IPS DF 6.9 (cell line): ENCODE data around the gene DIS3L2.
"Not testable (repeated sequence)": the region's sequence is repeated elsewhere in the genome, so short reads cannot be mapped to it uniquely, and the experiment has no call there.

Experiments
- DNase-seq: peaks from one replicate; pipeline ENCODE4 v3.0.0-alpha.2; 2013; ENCODE audit warnings: low read depth, low spot score
- H3K27ac ChIP-seq: one replicate; pipeline ENCODE4 v1.5.1; 2013; ENCODE audit warnings: low read length, control low read depth
- H3K27me3 ChIP-seq: 2 replicates; pipeline ENCODE4 v1.6.1; 2013; ENCODE audit warnings: mild to moderate bottlenecking, low read length; ENCODE audit not compliant: control insufficient read depth, insufficient read depth
- H3K36me3 ChIP-seq: 2 replicates; pipeline ENCODE4 v1.6.1; 2013; ENCODE audit warnings: low read length; ENCODE audit not compliant: control insufficient read depth, insufficient read depth
- H3K4me1 ChIP-seq: 2 replicates; pipeline ENCODE4 v1.6.1; 2013; ENCODE audit warnings: low read length; ENCODE audit not compliant: control insufficient read depth, insufficient read depth
- H3K4me3 ChIP-seq: 2 replicates; pipeline ENCODE4 v1.5.1; 2013; ENCODE audit warnings: mild to moderate bottlenecking, low read length
- H3K9me3 ChIP-seq: 2 replicates; pipeline ENCODE4 v1.6.1; 2013; ENCODE audit warnings: low read length, inconsistent platforms; ENCODE audit not compliant: control insufficient read depth, insufficient read depth
- WGBS: extraction: QIAGEN DNeasy Blood & Tissue Kit; methylation state at CpG from one replicate; pipeline ENCODE4 v1.1.7; 2013; ENCODE audit warnings: mixed read lengths, missing lambda C conversion rate; ENCODE audit not compliant: insufficient read length, insufficient coverage; 5-methylcytosine and 5-hydroxymethylcytosine counted together

Gene DIS3L2

DNA sequence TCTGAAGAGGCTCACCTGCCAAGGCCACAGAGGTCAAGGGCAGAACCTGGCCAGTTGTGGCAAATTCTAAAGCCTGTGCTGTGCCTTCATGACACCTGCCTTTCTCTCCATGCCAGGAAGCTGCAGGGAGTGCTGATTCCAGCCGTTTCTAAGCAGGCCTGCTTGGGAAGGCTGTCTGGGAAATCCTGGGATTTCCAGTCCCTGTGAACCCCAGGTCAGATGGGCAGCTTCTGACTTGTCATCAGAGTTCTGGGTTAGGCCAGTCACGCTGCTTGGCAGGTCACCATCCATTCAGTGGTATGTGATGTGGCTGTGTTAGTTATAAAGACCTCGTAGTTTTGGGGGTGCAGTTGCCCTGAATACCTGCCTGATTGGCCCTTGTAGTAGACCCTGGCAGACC is 346.3 kb downstream of the DIS3L2 start:
- DNase-seq: no peak
- H3K9me3 ChIP-seq: no peaks in the 10 kb centered on the region
- no peak overlapping the region for H3K4me3 ChIP-seq
- H3K4me1 ChIP-seq: no peaks in the 10 kb centered on the region
- no peak overlapping the region for H3K27ac ChIP-seq
- H3K27me3 ChIP-seq: 0 out of 2 replicates have a peak, but pooled peaks cover 1% of the 10 kb centered on the region
- no CpG with 5 or more reads among the region's 3 CpGs for WGBS
- no peaks in the 10 kb centered on the region for H3K36me3 ChIP-seq

DNA sequence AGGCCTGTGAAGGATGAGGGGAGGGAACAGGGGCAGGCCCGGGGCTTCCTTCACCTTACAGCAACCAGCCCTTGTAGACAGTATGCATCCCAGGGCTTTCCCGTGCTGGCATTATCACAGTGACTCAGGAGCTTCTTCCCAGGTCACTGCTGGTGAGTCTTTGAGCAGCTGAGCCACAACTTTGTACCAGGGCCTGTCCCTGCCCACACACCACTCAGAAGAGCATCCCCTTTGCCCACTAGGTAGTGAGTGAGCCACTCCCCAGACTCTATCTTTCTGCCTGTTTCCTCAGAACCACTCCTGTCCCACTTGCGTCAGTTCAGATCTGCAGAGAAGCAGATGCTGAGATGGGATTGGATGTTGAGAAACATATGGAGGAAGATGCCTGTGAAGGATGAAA is 347.5 kb downstream of the DIS3L2 start:
- H3K4me1 ChIP-seq: no peaks in the 10 kb centered on the region
- H3K27me3 ChIP-seq: 0 out of 2 replicates have a peak, but pooled peaks cover 1% of the 10 kb centered on the region
- DNase-seq: no peak
- no peak overlapping the region for H3K4me3 ChIP-seq
- no peak overlapping the region for H3K27ac ChIP-seq
- WGBS: no CpG with 5 or more reads among the region's 3 CpGs
- H3K9me3 ChIP-seq: no peaks in the 10 kb centered on the region
- H3K36me3 ChIP-seq: no peaks in the 10 kb centered on the region

DNA sequence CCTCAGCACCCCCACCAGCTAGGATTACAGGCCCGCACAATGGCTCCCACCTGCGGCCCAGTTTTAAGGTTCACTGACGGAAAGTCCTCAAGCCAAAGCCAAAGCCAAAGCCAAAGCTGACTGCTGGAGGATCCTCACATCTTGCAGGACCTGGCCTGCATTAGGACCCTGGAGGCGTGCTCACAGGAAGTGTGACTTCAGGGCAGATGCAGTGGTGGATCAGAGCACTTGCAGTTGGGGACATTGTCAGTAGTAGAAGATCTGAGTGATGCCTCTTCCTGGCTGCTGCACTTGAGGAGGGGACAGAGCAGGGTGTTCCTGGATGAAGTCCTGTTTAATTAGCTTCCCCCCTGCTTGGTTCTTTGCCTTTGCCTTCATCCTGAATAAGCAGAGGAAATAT is 348.1 kb downstream of the DIS3L2 start:
- 0 out of 2 replicates have a peak, but pooled peaks cover 1% of the 10 kb centered on the region for H3K27me3 ChIP-seq
- no peak overlapping the region for H3K4me3 ChIP-seq
- no peak for DNase-seq
- no peaks in the 10 kb centered on the region for H3K4me1 ChIP-seq
- no peaks in the 10 kb centered on the region for H3K36me3 ChIP-seq
- no peaks in the 10 kb centered on the region for H3K9me3 ChIP-seq
- WGBS: no CpG with 5 or more reads among the region's 4 CpGs
- H3K27ac ChIP-seq: no peak overlapping the region

DNA sequence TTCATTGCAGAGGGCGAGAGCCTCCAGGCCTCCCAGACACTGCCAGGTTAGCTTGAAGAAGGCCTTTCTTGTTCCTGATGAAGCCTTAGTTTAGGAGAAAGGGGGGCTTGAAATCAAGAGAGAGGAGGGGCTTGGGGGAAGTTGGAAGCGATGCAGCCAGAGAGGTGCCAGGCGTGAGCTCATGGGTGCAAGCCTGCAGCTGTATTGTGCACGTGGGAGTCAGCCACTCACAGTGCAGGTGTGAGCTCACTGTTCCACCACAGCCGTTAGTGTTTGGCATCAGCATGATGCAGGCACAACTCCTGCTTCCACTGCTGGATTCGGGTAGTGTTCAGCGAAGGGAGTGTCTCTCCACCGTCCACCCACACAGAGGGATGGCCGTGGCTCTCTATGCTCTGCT is 348.6 kb downstream of the DIS3L2 start:
- Histone ChIP-seq H3K9me3 (no peaks in the 10 kb centered on the region), H3K27me3 (0 out of 2 replicates have a peak, but pooled peaks cover 1% of the 10 kb centered on the region), H3K27ac (no peak overlapping the region), H3K4me1 (no peaks in the 10 kb centered on the region), H3K36me3 (no peaks in the 10 kb centered on the region), H3K4me3 (no peak overlapping the region)
- no peak for DNase-seq
- no CpG with 5 or more reads among the region's 9 CpGs for WGBS

DNA sequence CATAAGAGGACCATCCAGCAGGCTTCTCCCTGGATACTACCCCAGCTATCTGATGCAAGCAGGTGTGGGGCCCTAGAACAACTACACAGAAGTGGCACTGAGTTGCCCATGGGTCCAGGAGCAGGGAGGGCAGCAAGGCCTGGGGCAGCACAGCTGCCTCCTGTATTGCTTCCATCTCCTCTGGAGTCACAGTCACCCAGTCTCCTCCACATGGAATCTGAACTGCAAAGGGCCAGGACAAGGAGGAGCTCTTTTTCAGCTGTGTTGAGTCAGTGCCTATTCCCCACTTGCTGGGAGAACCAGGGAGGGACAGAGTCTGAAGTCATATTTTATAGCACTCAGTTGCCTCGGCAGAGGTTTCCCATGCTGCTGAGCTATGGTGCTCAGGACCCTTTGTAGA is 349.2 kb downstream of the DIS3L2 start:
- H3K4me1 ChIP-seq: no peaks in the 10 kb centered on the region
- no peak overlapping the region for H3K4me3 ChIP-seq
- no CpG with 5 or more reads among the region's 1 CpG for WGBS
- no peak overlapping the region for H3K27ac ChIP-seq
- DNase-seq: no peak
- 0 out of 2 replicates have a peak, but pooled peaks cover 1% of the 10 kb centered on the region for H3K27me3 ChIP-seq
- no peaks in the 10 kb centered on the region for H3K9me3 ChIP-seq
- H3K36me3 ChIP-seq: no peaks in the 10 kb centered on the region

DNA sequence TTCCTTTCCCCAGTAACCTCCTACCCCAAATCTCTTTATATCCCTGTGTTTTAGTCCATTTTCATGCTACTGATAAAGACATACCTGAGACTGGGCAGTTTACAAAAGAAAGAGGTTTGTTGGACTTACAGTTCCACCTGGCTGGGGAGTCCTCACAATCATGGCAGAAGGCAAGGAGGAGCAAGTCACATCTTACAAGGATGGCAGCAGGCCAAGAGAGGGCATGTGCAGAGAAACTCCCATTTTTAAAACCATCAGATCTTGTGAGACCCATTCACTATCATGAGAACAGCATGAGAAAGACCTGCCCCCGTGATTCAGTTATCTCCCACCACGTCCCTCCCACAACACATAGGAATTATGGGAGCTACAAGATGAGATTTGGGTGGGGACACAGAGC is 352.1 kb downstream of the DIS3L2 start:
- H3K27me3 ChIP-seq, H3K4me3 ChIP-seq, H3K27ac ChIP-seq, DNase-seq, H3K36me3 ChIP-seq, H3K4me1 ChIP-seq, H3K9me3 ChIP-seq: not testable (repeated sequence)
- no CpG with 5 or more reads among the region's 2 CpGs for WGBS

DNA sequence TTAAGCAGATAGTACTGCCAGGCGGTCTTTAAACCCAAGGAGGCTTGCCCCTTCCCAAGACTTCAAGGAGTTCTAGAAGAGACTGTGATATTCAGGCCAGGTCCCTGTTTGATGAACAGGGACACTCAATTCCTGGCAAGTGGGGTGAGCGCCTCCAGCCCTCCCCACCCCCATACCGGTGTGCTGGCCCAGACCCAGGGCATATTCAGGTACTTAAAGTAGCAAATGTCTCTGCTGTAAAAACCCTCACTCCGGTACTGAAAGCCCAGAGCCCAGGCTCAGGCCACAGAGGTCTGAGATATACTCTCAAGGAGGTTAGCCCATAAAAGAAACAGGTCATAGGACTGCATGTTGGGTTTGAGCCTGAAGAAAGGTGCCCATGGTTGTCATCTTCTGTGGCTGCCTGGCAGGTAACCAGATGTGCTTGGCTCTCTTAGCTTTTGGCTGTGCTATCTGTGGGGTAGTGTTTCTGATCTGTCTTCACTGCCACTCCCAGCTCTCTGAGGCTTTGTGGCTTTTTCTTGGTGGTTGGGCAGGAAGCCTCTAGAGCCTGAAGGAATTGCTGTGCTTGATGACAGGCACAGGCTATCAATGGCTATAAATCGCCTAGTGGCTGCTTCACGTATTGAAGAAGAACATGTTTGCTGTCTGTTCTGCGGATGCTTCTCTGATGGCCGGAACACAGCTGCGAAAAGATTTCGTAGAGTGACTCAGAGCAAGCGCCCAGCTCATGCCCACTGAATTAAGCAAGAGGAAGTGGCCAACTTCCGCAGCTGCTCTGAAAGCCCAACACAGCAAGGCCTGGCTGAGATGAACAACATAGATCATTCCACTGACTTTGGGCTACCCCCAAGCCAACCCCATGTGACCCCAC is 353.8 kb downstream of the DIS3L2 start:
- Histone ChIP-seq H3K27me3 (no peaks in the 10 kb centered on the region), H3K4me1 (no peaks in the 10 kb centered on the region), H3K9me3 (no peaks in the 10 kb centered on the region), H3K4me3 (no peak overlapping the region), H3K27ac (no peak overlapping the region), H3K36me3 (no peaks in the 10 kb centered on the region)
- DNase-seq: no peak
- no CpG with 5 or more reads among the region's 12 CpGs for WGBS

DNA sequence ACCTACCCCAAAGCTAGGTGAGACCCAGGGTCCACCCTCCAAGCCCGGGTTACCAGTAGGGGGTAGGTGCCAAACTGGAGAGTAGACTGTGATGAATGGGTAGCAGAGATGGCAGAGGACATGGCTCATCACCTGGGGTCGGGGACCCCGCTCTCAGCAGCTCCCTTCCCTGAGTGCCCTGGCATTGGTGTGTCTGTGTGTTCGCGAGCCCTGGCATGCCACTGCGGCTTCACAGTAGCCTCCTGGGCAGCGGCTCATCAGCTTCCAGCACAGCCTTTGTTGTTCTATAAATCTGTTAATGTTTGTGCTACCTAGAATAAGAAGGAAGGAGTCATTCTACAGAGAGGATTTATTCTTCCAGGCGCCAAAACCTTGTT is 354.4 kb downstream of the DIS3L2 start:
- H3K4me3 ChIP-seq: no peak overlapping the region

DNA sequence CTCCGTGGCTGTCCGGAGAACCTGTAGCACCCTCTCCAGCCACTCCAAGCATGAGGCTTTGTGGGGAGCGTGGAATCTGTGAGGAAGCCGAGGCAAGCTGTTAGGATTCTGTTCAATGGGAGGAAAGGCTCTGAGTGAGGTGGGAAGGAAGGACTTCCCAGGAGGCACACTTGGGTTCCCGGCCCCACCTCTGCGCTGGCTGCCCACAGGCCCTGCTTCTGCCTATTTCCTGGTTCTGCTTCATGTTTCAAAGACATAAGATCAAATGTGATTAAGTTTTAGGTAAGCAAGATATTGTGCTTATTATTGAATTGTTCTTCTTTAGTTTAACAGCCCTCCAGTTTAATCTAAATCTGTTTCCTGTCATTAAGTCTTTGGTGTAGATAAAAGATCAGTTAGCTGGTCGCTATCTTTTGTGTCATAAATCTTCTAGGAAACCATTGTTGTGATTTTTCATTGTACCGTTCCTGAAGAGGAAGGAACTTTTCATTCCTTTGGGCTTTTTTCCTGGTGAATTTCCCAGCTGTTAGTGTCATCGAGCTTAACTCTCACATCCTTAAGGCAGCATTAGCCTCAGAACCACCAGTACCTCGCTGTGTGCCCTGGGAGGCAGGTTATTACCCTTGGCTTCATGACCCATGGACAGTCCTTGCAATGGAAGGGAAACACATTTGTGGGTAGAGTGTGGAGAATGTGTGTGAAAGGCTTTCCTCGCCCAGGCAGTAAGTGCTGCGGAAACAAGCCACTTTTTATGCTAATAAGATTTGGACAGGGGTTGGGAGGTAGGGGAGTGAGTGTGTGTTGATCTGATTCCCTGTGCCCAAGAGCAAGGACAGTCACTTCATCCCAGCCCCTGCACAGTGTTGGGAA is 355.2 kb downstream of the DIS3L2 start:
- no peaks in the 10 kb centered on the region for H3K4me1 ChIP-seq
- no peaks in the 10 kb centered on the region for H3K9me3 ChIP-seq
- no peak for DNase-seq
- WGBS: no CpG with 5 or more reads among the region's 12 CpGs
- no peaks in the 10 kb centered on the region for H3K27me3 ChIP-seq
- H3K4me3 ChIP-seq: no peak overlapping the region
- H3K36me3 ChIP-seq: no peaks in the 10 kb centered on the region
- no peak overlapping the region for H3K27ac ChIP-seq

More for the DNA sequence above, 354.4 kb downstream of the DIS3L2 start:
- no peak for DNase-seq
- no CpG with 5 or more reads among the region's 8 CpGs for WGBS
- Histone ChIP-seq H3K4me1 (no peaks in the 10 kb centered on the region), H3K36me3 (no peaks in the 10 kb centered on the region), H3K27ac (no peak overlapping the region), H3K27me3 (no peaks in the 10 kb centered on the region), H3K9me3 (no peaks in the 10 kb centered on the region)

DNA sequence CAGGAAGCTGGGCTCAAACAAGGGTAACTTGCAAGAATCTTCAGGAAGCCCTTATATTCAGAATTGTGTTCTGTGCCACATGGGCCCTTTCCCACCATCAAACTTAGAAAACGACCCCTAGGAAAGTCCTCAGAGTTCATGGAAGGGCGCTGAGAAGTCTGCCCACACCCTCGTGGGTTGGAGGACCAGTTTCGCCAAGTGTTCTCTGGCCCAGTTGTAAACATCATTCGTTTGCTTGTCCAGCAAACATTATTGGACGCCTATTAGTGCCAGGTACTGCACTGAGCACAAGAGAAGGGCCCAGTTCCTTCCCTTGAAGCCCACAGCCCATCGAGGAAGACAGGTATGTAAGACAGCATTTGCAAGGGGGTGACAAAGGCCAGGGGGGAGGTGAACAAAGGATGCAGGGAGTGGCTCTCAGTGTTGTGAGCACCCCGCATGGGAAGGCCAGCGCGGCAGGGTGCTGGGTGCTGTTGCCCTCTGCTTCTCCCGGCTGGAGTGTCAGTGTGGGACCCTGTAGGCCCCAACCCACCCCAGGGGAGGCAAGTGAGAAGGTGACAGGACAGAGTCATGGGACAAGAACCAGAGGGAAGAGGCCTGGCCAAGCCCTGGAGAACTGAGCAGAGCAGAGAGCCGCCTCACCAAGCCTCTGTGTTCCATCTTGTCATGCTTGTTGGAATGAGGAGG is 356.8 kb downstream of the DIS3L2 start:
- no peak overlapping the region for H3K4me3 ChIP-seq
- no peaks in the 10 kb centered on the region for H3K36me3 ChIP-seq
- H3K9me3 ChIP-seq: no peaks in the 10 kb centered on the region
- DNase-seq: no peak
- no peaks in the 10 kb centered on the region for H3K27me3 ChIP-seq
- no peaks in the 10 kb centered on the region for H3K4me1 ChIP-seq
- no peak overlapping the region for H3K27ac ChIP-seq
- no CpG with 5 or more reads among the region's 12 CpGs for WGBS
